PC-9 (cell line): ENCODE data around the gene ACTRT3. TPM values are rescaled to one million over a fixed set of nuclear protein-coding genes. Genes with fewer than 3 reads are reported as not detected.

ENCODE experiments used
- BruUV-seq: library from RNA; stranded (reverse); fragments of 400-500 nt; replicated peaks from 2 replicates; lab custom pipeline; 2021; lab: Mats Ljungman, UMichigan
- CTCF ChIA-PET: fragments of 300-600 bp; sonication (Branson Sonifier 250); formaldehyde crosslinking; loops from one replicate; lab custom pipeline; 2022; ENCODE audit warnings: antibody characterized with exemption; lab: Charles Lee
- POLR2A ChIA-PET: fragments of 300-600 bp; sonication (Branson Sonifier 250); formaldehyde crosslinking; loops from one replicate; lab custom pipeline; 2022; ENCODE audit warnings: antibody characterized with exemption; ENCODE audit not compliant: unreplicated experiment; lab: Charles Lee
- DNase-seq, 2 experiments: peaks; one replicate each; pipeline versions ENCODE4 v3.0.0 to v3.0.0-alpha.2; 2015 to 2022; ENCODE audit warnings: mixed read lengths in 1 of 2
- H2AFZ ChIP-seq: fragments of 200-600 bp; sonication (generic); 2 replicates; pipeline ENCODE4 v1.8.1; 2017; ENCODE audit warnings: antibody characterized with exemption
- H3F3A ChIP-seq: fragments of 200-600 bp; sonication (generic); 2 replicates; pipeline ENCODE4 v1.8.1; 2017; ENCODE audit warnings: antibody characterized with exemption, mild to moderate bottlenecking, low read depth; ENCODE audit not compliant: insufficient read depth
- H3K27ac ChIP-seq: fragments of 200-600 bp; sonication (generic); 2 replicates; pipeline ENCODE4 v1.6.1; 2016; ENCODE audit warnings: mixed run types
- H3K27me3 ChIP-seq: fragments of 200-600 bp; sonication (generic); 2 replicates; pipeline ENCODE4 v1.6.1; 2016; ENCODE audit warnings: low read depth, mixed run types; ENCODE audit not compliant: insufficient read depth
- H3K36me3 ChIP-seq: fragments of 200-600 bp; sonication (generic); 2 replicates; pipeline ENCODE4 v1.6.1; 2016; ENCODE audit warnings: low read depth, mixed run types
- H3K4me1 ChIP-seq: fragments of 200-600 bp; sonication (generic); replicated peaks from 2 replicates; pipeline ENCODE4 v1.6.1; 2016; ENCODE audit warnings: mixed run types; ENCODE audit not compliant: insufficient read depth
- H3K4me2 ChIP-seq: fragments of 200-600 bp; sonication (generic); 2 replicates; pipeline ENCODE4 v1.6.1; 2017; ENCODE audit warnings: mixed run types
- H3K4me3 ChIP-seq: fragments of 200-600 bp; sonication (generic); 2 replicates; pipeline ENCODE4 v1.6.1; 2016; ENCODE audit warnings: mixed run types
- H3K79me2 ChIP-seq: fragments of 200-600 bp; sonication (generic); 2 replicates; pipeline ENCODE4 v1.6.1; 2017; ENCODE audit warnings: low read depth, mixed run types
- H3K9me2 ChIP-seq: fragments of 200-600 bp; sonication (generic); 2 replicates; pipeline ENCODE4 v1.8.1; 2017; ENCODE audit warnings: mild to moderate bottlenecking; ENCODE audit not compliant: insufficient read depth
- H3K9me3 ChIP-seq: fragments of 200-600 bp; sonication (generic); 2 replicates; pipeline ENCODE4 v1.8.1; 2016; ENCODE audit warnings: low read depth; ENCODE audit not compliant: insufficient read depth
- H4K20me1 ChIP-seq: fragments of 200-600 bp; sonication (generic); 2 replicates; pipeline ENCODE4 v1.8.1; 2017; ENCODE audit not compliant: insufficient read depth
- EZH2 ChIP-seq: fragments of 200-600 bp; sonication (generic); IDR thresholded peaks from 2 replicates; pipeline ENCODE4 v1.8.0; 2017; ENCODE audit warnings: antibody characterized with exemption, low read depth
- intact Hi-C: fragments of 100-400 bp; cut with micrococcal nuclease; formaldehyde crosslinking; loops from one replicate; pipeline ENCODE4 v1.10.0; 2022; ENCODE audit not compliant: unreplicated experiment
- total RNA-seq: library from RNA; stranded (reverse); gene quantifications from 2 replicates; pipeline ENCODE4 v1.2.3, GENCODE V29; 2021
- TF ChIP-seq, protein P1 (sequence below): fragments of 200-600 bp; sonication (generic); conservative IDR thresholded peaks from 2 replicates; pipeline ENCODE4 v1.6.1; 2017; ENCODE audit warnings: mixed run types, antibody characterized with exemption, mild to moderate bottlenecking, moderate library complexity

The ACTRT3 gene
- total RNA-seq, 1 experiment from 2014 or later: 2.4 TPM

GRCh38 chr3:169787791-169788190 is 18.4 kb upstream of the ACTRT3 start:
- no peaks in the 10 kb centered on the region for H3K79me2 ChIP-seq
- no peaks in the 10 kb centered on the region for H3K27me3 ChIP-seq
- H3K27ac ChIP-seq: no peak overlapping the region
- POLR2A ChIA-PET: no interaction called here
- intact Hi-C loops: no loop called here
- CTCF ChIA-PET: no interaction called here
- no peaks in the 10 kb centered on the region for H3K9me3 ChIP-seq
- H3K4me2 ChIP-seq: no peak overlapping the region
- H4K20me1 ChIP-seq: 0 out of 2 replicates have a peak, but pooled peaks cover 3% of the 10 kb centered on the region
- no peak overlapping the region for H2AFZ ChIP-seq
- H3K4me3 ChIP-seq: no peak overlapping the region
- H3K9me2 ChIP-seq: no peaks in the 10 kb centered on the region
- H3F3A ChIP-seq: peaks cover 5% of the 10 kb centered on the region; the same call in 1 of the 2 replicates
- H3K36me3 ChIP-seq: peaks cover 56% of the 10 kb centered on the region
- no peak for DNase-seq
- BruUV-seq: no TSS peak
- TF ChIP-seq EZH2: no peak
- TF ChIP-seq, protein P1, sequence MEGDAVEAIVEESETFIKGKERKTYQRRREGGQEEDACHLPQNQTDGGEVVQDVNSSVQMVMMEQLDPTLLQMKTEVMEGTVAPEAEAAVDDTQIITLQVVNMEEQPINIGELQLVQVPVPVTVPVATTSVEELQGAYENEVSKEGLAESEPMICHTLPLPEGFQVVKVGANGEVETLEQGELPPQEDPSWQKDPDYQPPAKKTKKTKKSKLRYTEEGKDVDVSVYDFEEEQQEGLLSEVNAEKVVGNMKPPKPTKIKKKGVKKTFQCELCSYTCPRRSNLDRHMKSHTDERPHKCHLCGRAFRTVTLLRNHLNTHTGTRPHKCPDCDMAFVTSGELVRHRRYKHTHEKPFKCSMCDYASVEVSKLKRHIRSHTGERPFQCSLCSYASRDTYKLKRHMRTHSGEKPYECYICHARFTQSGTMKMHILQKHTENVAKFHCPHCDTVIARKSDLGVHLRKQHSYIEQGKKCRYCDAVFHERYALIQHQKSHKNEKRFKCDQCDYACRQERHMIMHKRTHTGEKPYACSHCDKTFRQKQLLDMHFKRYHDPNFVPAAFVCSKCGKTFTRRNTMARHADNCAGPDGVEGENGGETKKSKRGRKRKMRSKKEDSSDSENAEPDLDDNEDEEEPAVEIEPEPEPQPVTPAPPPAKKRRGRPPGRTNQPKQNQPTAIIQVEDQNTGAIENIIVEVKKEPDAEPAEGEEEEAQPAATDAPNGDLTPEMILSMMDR: no peak
- no peaks in the 10 kb centered on the region for H3K4me1 ChIP-seq

DNA sequence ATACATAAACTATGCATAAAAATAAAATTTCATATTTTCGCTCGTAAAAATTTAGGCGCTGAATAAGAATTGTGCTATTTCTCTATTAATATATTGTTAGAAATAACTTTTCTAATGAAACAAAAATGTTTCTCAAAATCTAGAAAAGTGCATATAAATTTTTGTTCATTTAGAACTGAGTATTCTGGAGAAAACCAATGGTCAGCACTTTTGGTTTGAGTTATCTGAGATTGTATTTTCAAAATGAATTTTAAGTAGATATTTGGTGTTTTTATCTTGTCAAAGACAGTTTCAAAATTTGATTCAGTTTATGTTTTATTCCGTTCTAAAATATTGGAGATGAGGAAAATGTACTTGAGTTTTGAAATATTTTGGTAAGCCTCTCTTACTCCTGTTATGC is 17.8 kb upstream of the ACTRT3 start:
- CTCF ChIA-PET: no interaction called here

DNA sequence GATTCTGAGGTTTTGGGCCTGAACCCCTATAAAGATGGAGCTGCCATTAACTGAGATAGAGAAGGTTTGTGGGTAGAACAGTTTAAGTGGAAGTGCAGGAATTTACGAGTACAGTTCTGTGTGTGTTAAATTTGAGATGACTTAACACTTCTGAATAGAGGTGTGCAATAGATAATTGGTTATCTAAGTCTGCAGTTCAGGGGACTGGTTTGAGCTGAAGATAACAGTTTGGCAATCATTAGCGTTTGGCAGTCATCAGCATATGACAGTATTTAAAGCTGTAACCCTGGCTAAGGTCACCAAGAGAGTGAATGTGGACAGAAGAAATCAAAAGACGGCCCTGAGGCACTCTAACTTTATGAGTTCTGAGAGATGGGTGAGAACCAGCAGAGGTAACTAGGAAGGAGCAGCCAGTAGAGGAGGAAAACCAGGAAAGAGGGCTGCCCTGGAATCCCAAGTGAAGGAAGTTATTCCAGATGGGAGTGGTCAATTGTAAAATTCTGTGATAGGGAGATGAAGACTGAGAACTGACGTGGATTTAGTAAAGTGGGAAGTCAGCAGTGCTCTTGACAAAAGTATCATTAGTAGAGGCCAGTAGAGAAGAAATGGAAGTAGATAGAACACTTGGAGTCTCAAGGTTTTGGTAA is 12.0 kb upstream of the ACTRT3 start:
- Histone ChIP-seq H3F3A (peaks cover 15% of the 10 kb centered on the region; the same call in 1 of the 2 replicates), H3K27me3 (no peaks in the 10 kb centered on the region), H2AFZ (no peak overlapping the region), H3K79me2 (peaks cover under 1% of the 10 kb centered on the region; the same call in 1 of the 2 replicates), H3K36me3 (peaks cover 84% of the 10 kb centered on the region), H4K20me1 (peaks cover 10% of the 10 kb centered on the region; the same call in 1 of the 2 replicates), H3K4me1 (no peaks in the 10 kb centered on the region), H3K9me3 (no peaks in the 10 kb centered on the region), H3K9me2 (no peaks in the 10 kb centered on the region), H3K4me3 (no peak overlapping the region), H3K4me2 (no peak overlapping the region), H3K27ac (no peak overlapping the region)
- ChIA-PET CTCF (no interaction called here), POLR2A (interaction anchor here (0.6 kb wide), 1 partner anchor 409 kb away, joined by 3 read pairs; no protein-coding TSS in a partner anchor)
- no peak for DNase-seq
- BruUV-seq: no TSS peak
- intact Hi-C loops: no loop called here
- no peak for TF ChIP-seq EZH2
- TF ChIP-seq, protein P1: no peak

More for the DNA sequence above, 17.8 kb upstream of the ACTRT3 start:
- POLR2A ChIA-PET: no interaction called here
- no peak for DNase-seq
- Histone ChIP-seq H4K20me1 (0 out of 2 replicates have a peak, but pooled peaks cover 3% of the 10 kb centered on the region), H3K27me3 (no peaks in the 10 kb centered on the region), H3F3A (peaks cover 10% of the 10 kb centered on the region; the same call in 1 of the 2 replicates), H3K4me1 (no peaks in the 10 kb centered on the region), H3K4me2 (no peak overlapping the region), H3K4me3 (no peak overlapping the region), H3K9me2 (no peaks in the 10 kb centered on the region), H3K36me3 (peaks cover 62% of the 10 kb centered on the region), H3K9me3 (no peaks in the 10 kb centered on the region), H2AFZ (no peak overlapping the region), H3K79me2 (no peaks in the 10 kb centered on the region), H3K27ac (no peak overlapping the region)
- BruUV-seq: no TSS peak
- TF ChIP-seq, protein P1: no peak
- TF ChIP-seq EZH2: no peak
- intact Hi-C loops: no loop called here
